ENCODE results near the gene SERPINI1.

Gene SERPINI1

DNA sequence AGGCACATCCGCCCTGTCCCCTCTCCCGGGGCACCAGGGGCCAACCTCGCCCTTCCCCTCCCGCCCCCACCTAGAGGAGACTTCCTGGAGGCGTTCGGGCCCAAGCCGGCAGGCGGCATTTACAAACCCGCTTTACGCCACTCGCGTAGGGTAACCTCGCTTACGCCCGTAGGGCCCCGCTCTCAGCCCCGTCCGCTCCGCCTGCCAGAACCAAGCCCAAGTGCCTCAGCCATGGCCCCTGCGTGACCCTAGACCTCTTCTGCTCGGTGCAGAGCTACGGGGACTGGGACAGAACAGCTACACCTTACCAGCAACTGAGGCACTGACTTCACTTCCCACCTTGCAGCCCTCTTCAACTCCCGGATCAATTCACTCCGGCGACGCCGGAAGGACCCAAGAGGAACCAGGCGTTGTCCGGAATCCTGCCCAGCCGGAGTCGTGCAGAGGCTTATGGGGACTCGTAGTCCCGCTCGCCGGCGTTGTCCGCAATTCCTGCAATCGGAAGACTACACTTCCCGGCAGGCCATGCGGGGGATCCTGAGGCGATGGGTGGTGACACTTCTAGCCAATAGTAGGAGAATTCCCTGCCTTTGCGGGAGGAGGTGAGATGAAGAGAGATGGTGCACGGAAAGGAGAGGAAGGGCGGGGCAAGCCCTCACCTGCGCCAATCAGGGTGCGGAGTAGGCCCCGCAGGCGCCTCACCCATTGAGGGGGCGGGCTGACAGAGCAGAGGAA lies 856 bp upstream of the SERPINI1 start, which contains the start of gene PDCD10:
Gene PDCD10, minus strand, starts transcription at position 395 of the 735 bp plus-strand sequence. CDS start 14,735 bp downstream, outside the sequence.
- DNase-seq (ENCODE audit: low spot score), result peak; percentile 98

DNA sequence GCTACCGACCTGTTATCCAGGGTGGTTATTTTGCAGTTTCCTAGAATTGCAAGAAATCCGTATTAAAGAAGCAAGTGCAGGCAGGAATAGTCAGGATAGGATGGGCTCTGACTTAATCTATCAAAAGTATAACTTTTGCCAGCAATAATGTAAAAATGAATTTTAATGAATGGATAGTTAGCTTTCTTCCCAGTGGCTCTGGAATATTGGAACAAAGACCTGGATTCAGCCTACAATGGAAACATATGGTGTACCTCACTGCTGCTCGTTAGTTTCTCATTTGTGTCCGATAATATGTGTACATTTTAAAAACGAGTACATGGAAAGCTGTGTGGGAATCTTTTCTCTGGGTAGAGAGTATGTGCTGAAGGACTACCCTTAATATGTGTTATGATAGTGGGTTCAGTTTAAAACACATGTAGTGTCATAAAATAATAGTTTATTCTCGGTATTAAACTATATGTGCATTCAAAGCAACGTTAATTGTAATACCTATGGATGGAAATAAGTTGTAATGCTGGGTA lies 805 bp downstream of the SERPINI1 start:
- DNase-seq (ENCODE audit: low spot score), result no peak

DNA sequence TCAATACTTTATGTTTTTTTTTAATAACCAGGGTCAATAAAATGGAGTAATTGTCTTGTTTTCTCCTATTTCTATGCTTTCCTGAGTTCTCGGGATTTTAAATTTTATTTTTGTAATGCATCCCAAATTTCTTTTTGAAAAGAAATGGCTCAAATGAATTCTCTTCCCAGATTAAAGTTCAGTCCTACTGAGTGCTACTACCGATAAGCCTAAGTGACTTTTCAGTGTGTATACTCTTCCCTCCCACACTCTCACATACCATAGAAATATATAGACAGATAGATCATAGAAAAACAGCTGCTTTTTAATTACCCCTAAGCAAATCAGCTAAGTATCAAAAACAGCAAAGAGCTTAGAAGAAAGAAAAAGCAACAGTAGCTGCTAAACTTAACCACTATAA lies 1.5 kb downstream of the SERPINI1 start:
- no peak for DNase-seq (ENCODE audit: low spot score)

GRCh38 chr3:167738037-167738436 lies 2.5 kb downstream of the SERPINI1 start:
- no peak for DNase-seq (ENCODE audit: low spot score)

GRCh38 chr3:167739190-167739810 lies 3.8 kb downstream of the SERPINI1 start:
- DNase-seq (ENCODE audit: low spot score), result no peak

- DNase-seq (ENCODE audit: low spot score), result peak; percentile 72
Measured at GRCh38 chr3:167740961-167741587, 5.6 kb downstream of the SERPINI1 start.

DNA sequence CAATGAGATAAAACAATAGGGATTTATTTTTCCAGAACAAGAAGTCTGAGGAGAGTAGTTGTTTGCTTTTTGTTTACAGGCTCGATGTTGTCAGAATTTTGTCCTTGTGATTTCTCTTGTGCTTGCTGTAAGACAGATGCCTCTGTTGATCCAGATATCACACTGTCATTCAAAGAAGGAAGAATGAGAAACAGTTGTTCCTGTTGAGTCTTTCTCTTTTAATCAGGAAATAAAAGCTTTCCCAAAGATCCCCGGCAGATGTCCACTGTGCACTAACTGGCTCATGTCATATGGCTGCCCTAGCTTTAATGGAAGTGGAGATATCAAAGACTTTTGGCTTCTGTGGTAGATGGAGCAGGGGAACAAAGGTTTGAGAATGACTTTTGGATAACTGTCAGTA lies 6.8 kb downstream of the SERPINI1 start:
- no peak for DNase-seq (ENCODE audit: low spot score)

DNA sequence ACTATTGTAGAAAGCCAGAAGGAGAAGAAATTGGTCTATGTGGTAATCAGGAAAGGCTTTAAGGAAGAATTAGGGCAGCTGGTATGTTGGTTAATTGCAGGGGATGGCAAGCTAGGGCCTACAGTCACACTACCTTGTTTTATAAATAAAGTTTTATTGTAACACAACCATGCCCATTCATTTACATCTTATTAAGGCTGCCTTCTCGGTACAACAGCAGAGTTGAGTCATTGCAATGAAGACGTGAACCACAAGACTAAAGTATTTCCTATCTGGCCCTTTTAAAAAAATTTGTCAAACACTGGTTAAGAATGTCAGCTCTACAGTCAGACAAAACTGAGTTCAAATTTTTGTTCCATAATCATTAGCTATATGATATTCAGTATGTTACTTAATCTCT lies 8.3 kb downstream of the SERPINI1 start:
- no peak for DNase-seq (ENCODE audit: low spot score)

DNA sequence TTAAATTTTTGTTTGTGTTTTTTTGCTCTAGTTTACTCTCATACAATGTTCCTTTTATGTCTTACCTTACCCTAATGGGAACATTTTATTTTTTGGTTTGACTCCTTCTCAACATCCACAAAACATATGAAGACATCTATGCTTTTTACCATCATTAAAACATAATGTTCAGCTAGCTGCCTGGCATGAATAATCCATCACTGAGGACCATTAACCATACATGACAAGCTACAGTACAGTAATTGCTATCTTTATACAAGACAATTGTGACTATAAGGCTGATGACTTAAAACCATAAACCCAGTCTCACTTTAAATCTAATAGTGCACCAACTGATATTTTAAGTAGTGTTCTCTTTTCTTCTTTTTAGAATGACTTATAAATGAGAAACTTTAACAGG lies 13.7 kb downstream of the SERPINI1 start:
- no peak for DNase-seq (ENCODE audit: low spot score)

- no peak for DNase-seq (ENCODE audit: low spot score)
Measured at GRCh38 chr3:167749728-167750127, 14.2 kb downstream of the SERPINI1 start.

- no peak for DNase-seq (ENCODE audit: low spot score)
Measured at GRCh38 chr3:167750272-167750971, 14.9 kb downstream of the SERPINI1 start.

- no peak for DNase-seq (ENCODE audit: low spot score)
Measured at GRCh38 chr3:167754049-167754448, 18.5 kb downstream of the SERPINI1 start.

- no peak for DNase-seq (ENCODE audit: low spot score)
Measured at GRCh38 chr3:167761302-167761701, 25.8 kb downstream of the SERPINI1 start.

- DNase-seq (ENCODE audit: low spot score), result no peak
Measured at GRCh38 chr3:167762296-167762695, 26.8 kb downstream of the SERPINI1 start.

GRCh38 chr3:167772992-167773391 lies 37.5 kb downstream of the SERPINI1 start:
- no peak for DNase-seq (ENCODE audit: low spot score)

GRCh38 chr3:167773584-167773983 lies 38.1 kb downstream of the SERPINI1 start:
- no peak for DNase-seq (ENCODE audit: low spot score)

DNA sequence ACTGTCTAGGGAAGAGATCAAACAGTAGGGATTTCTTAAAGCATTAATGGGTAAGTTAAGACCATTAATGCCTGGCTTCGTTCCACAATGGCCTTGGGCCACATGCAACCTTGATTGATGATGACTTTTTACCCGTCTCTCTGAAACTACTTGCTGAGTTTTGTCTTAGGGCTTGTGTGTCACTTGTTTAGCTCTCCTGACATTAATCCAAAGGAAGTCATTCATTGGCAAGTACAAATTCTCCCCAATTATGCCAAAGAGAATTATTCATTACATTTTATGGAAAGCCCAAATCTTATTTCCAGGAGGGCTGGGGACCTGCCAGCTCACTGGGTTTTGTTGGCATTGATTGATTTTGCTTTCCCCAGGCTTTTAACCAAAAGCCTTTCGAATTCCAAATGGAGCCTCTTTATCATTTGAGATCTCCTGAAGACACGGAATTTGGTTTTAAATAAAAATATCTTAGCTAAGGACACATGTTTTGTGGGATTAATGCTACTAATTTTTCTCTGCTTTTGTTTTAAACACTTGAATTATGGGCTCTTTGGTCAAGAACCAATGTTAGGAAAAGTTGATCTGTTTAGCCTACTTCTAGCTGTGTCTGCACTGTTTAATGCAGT lies 40.7 kb downstream of the SERPINI1 start:
- no peak for DNase-seq (ENCODE audit: low spot score)

- no peak for DNase-seq (ENCODE audit: low spot score)
Measured at GRCh38 chr3:167777356-167777755, 41.8 kb downstream of the SERPINI1 start.

DNA sequence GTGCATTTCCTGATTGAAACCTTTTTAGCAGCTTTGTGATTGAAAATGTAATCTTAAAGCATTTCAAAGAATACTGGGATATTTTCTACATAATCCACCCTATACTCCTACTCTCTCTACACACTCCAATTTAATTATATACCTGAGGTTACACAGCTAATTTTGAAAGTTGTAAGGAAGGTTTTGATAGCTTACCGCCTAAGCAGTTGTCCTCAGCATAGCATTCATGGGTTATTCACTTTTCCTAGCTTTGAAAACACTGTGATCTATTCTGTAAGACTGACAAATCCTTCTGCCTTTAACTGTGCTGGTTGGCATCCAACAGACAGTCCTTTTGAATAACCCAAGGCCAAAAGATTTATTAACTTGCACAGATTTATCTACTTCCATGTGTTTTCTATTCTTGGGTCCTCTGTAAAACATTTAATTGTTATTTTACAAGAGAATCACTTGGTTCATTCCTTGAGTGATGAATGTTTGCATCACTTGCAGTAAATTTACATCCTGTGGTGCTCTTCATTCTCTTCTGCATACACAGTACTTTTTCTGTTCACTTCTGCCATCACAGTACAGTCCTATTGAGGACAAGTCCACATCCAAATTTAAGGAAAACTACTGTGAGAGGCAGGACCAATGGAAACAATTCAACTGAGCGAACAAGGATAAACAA lies 44.8 kb downstream of the SERPINI1 start:
- no peak for DNase-seq (ENCODE audit: low spot score)

- DNase-seq (ENCODE audit: low spot score), result no peak
Measured at GRCh38 chr3:167783781-167784180, 48.3 kb downstream of the SERPINI1 start.

GRCh38 chr3:167785790-167786189 lies 50.3 kb downstream of the SERPINI1 start:
- DNase-seq (ENCODE audit: low spot score), result no peak

All from hematopoietic multipotent progenitor cell treated with erythropoietin and hydrocortisone succinate and interleukin-3 and kit ligand, for 15 days (in vitro differentiated cells).